Measurements from ENCODE around the gene IQGAP1. TPM values are rescaled to one million over a fixed set of nuclear protein-coding genes. Genes with fewer than 3 reads are reported as not detected.
A peak's percentile ranks its signal among the peaks of the same experiment; 100 is the strongest.

IQGAP1 gene
- total RNA-seq, 1 experiment from 2014 or later = 72.4 TPM

GRCh38 chr15:90420451-90420850 is 32.4 kb downstream of the IQGAP1 start:
- TF ChIP-seq, protein P1, sequence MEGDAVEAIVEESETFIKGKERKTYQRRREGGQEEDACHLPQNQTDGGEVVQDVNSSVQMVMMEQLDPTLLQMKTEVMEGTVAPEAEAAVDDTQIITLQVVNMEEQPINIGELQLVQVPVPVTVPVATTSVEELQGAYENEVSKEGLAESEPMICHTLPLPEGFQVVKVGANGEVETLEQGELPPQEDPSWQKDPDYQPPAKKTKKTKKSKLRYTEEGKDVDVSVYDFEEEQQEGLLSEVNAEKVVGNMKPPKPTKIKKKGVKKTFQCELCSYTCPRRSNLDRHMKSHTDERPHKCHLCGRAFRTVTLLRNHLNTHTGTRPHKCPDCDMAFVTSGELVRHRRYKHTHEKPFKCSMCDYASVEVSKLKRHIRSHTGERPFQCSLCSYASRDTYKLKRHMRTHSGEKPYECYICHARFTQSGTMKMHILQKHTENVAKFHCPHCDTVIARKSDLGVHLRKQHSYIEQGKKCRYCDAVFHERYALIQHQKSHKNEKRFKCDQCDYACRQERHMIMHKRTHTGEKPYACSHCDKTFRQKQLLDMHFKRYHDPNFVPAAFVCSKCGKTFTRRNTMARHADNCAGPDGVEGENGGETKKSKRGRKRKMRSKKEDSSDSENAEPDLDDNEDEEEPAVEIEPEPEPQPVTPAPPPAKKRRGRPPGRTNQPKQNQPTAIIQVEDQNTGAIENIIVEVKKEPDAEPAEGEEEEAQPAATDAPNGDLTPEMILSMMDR (conservative IDR thresholded peaks at IDR 0.05) = no peak
- no peak overlapping the region for H3K18ac ChIP-seq (ENCODE audit: insufficient read length, low read depth, low read length)
- H4K5ac ChIP-seq (ENCODE audit: insufficient read length, low read depth, low read length) = no peak overlapping the region
- WGBS (ENCODE audit: extremely low coverage, insufficient read length, low lambda C conversion rate) = no CpG with 5 or more reads among the region's 1 CpG
- peaks cover 3 to 12% (median 9%) of the 10 kb centered on the region in 3 experiments; a peak in 4 of 7 replicates for H3K36me3 Mint-ChIP-seq (ENCODE audit: insufficient read depth in 1 of 3, low read depth in 3 of 3)
- no peak overlapping the region for H2BK5ac ChIP-seq (ENCODE audit: insufficient read length, low read length)
- H4K20me1 ChIP-seq (ENCODE audit: control insufficient read depth, insufficient read depth, insufficient read length) = no peaks in the 10 kb centered on the region
- peak overlapping the region; percentile 55 to 80 (median 77); a peak in 6 of 7 replicates for H3K27ac Mint-ChIP-seq
- no peak overlapping the region for H3K27ac ChIP-seq (ENCODE audit: insufficient read length, low read depth, low read length)
- H4K91ac ChIP-seq (ENCODE audit: insufficient read length, low read depth, low read length) = no peak overlapping the region
- no peaks in the 10 kb centered on the region for H3K23me2 ChIP-seq (ENCODE audit: insufficient read length, low read depth, low read length, poor library complexity, severe bottlenecking)
- peaks cover 16% of the 10 kb centered on the region; the same call in 1 of the 2 replicates for H3K79me2 ChIP-seq (ENCODE audit: insufficient read depth, low read length)
- H3K27me3 Mint-ChIP-seq (ENCODE audit: low read depth) = no peaks in the 10 kb centered on the region
- no peak overlapping the region for H2BK120ac ChIP-seq (ENCODE audit: low read depth, low read length, poor library complexity, severe bottlenecking)
- H2BK12ac ChIP-seq (ENCODE audit: insufficient read length, low read depth, low read length) = no peak overlapping the region
- no peak overlapping the region for H4K8ac ChIP-seq (replicated peaks; ENCODE audit: insufficient read length, low read depth, low read length)
- no peak overlapping the region for H3K23ac ChIP-seq (ENCODE audit: insufficient read length, low read depth, low read length)
- H3T11ph ChIP-seq (ENCODE audit: low read length) = no peak overlapping the region
- H3K4me3 Mint-ChIP-seq = no peak overlapping the region
- H3K9me3 ChIP-seq (ENCODE audit: control insufficient read depth, low read depth, low read length) = no peaks in the 10 kb centered on the region
- no peaks in the 10 kb centered on the region for H3K27me3 ChIP-seq (ENCODE audit: insufficient read depth, low read length)
- H2BK20ac ChIP-seq (ENCODE audit: low read depth, low read length, poor library complexity, severe bottlenecking) = no peak overlapping the region
- DNase-seq = no peak
- H3K79me1 ChIP-seq (ENCODE audit: insufficient read depth, low read depth, low read length, poor library complexity, severe bottlenecking) = peaks cover 9% of the 10 kb centered on the region
- H3K4ac ChIP-seq (ENCODE audit: low read depth, low read length) = no peak overlapping the region
- H3K9ac ChIP-seq (ENCODE audit: extremely low read depth, insufficient read length, low read length) = no peak overlapping the region
- H3K4me2 ChIP-seq (ENCODE audit: insufficient read depth, insufficient read length, low read length) = no peak overlapping the region
- H3K56ac ChIP-seq (ENCODE audit: insufficient read length, low read depth, low read length) = no peak overlapping the region
- peaks cover 2 to 6% of the 10 kb centered on the region in 2 experiments; a peak in 3 of 5 replicates for H3K9me3 Mint-ChIP-seq
- H3K4me1 Mint-ChIP-seq = peaks cover 21 to 25% of the 10 kb centered on the region in 2 experiments
- peaks cover 10% of the 10 kb centered on the region for H3K4me1 ChIP-seq (ENCODE audit: insufficient read depth, low read length)
- H2BK15ac ChIP-seq (ENCODE audit: low read depth, low read length) = no peak overlapping the region
- H2AK5ac ChIP-seq (ENCODE audit: insufficient read length, low read length) = no peak overlapping the region
- no peak overlapping the region for H3K14ac ChIP-seq (ENCODE audit: insufficient read depth, low read length)
- H2AFZ ChIP-seq (ENCODE audit: low read length) = no peak overlapping the region

All from H9 (cell line).